Spleen (tissue), 11 donors: ENCODE results near the gene UST. TPM values are rescaled to one million over a fixed set of nuclear protein-coding genes. Genes with fewer than 3 reads are reported as not detected.

ENCODE experiments used
- DNase-seq: peaks from one replicate; pipeline ENCODE4 v3.0.0-alpha.2; 2020
- H3K27ac ChIP-seq, 8 donors: fragments of 200-600 bp; sonication (generic) in 7 of 8; 1 replicate in 4 of 8; 2 replicates in 4 of 8; pipeline versions ENCODE4 v1.5.0 to v1.8.0; 2016 to 2021; ENCODE audit warnings: inconsistent platforms in 4 of 8, mild to moderate bottlenecking in 4 of 8, moderate library complexity in 1 of 8
- H3K27me3 ChIP-seq, 7 donors: fragments of 200-600 bp; sonication (generic) in 6 of 7; replicated peaks in 1 of 7; 1 replicate in 4 of 7; 2 replicates in 3 of 7; pipeline versions ENCODE4 v1.5.0 to v1.8.0; 2016 to 2021; ENCODE audit warnings: inconsistent platforms in 3 of 7, mild to moderate bottlenecking in 1 of 7
- H3K36me3 ChIP-seq, 6 donors: fragments of 200-600 bp; sonication (generic) in 5 of 6; 1 replicate in 4 of 6; 2 replicates in 2 of 6; pipeline versions ENCODE4 v1.5.0 to v1.8.0; 2016 to 2021; ENCODE audit warnings: inconsistent platforms in 2 of 6
- H3K4me1 ChIP-seq, 6 donors: fragments of 200-600 bp; sonication (generic) in 5 of 6; 1 replicate in 3 of 6; 2 replicates in 3 of 6; pipeline versions ENCODE4 v1.5.0 to v1.8.0; 2016 to 2021; ENCODE audit warnings: inconsistent platforms in 3 of 6
- H3K4me3 ChIP-seq, 8 donors: fragments of 200-600 bp; sonication (generic) in 7 of 8; 1 replicate in 4 of 8; 2 replicates in 4 of 8; pipeline versions ENCODE4 v1.5.0 to v1.8.0; 2016 to 2021; ENCODE audit warnings: inconsistent platforms in 4 of 8, mild to moderate bottlenecking in 4 of 8, moderate library complexity in 2 of 8
- H3K9me3 ChIP-seq, 8 donors: fragments of 200-600 bp; sonication (generic) in 7 of 8; 1 replicate in 4 of 8; 2 replicates in 4 of 8; pipeline versions ENCODE4 v1.5.0 to v1.8.0; 2016 to 2021; ENCODE audit warnings: inconsistent platforms in 4 of 8
- POLR2A ChIP-seq, 3 donors: fragments of 450-650 bp; IDR thresholded peaks; one replicate each; pipeline ENCODE4 v1.5.1; 2017; ENCODE audit warnings: antibody characterized with exemption in 3 of 3, mild to moderate bottlenecking in 1 of 3
- POLR2AphosphoS5 ChIP-seq, 3 donors: sonication (generic); formaldehyde crosslinking; IDR thresholded peaks; one replicate each; pipeline ENCODE4 v1.5.1; 2017; ENCODE audit warnings: antibody characterized with exemption in 3 of 3
- WGBS, 5 donors: extraction: QIAGEN DNeasy Blood & Tissue Kit in 3 of 5; methylation state at CpG; one replicate each; pipeline versions ENCODE4 v1.1.5 to v1.1.7; 2013 to 2018; 5-methylcytosine and 5-hydroxymethylcytosine counted together
- intact Hi-C: fragments of 100-400 bp; cut with DNase I; formaldehyde crosslinking; loops from one replicate; pipeline ENCODE4 v1.15.0; 2023; ENCODE audit warnings: low total_unique reads
- polyA plus RNA-seq, 3 donors: library from polyadenylated mRNA; stranded (reverse); fragments of 200-250 nt; gene quantifications; one replicate each; pipeline ENCODE4 v1.2.1, GENCODE V29; 2013
- total RNA-seq, 7 donors: library from RNA; depleted of rRNA in 3 of 7; stranded (reverse); fragments of >200 nt in 3 of 7; fragmentation: NEBNext Ultra II Directional in 4 of 7; extraction: Animal tissue kit (Norgen Biotek cat#: 25700) in 4 of 7; gene quantifications; one replicate each; pipeline versions ENCODE4 v1.1.0 to v1.2.1, GENCODE V29; 2016 to 2021
- TF ChIP-seq, protein P1 (sequence below), 11 experiments: fragments of 200-600 bp in 7 of 11; fragments of 450-650 bp in 4 of 11; sonication (generic) in 4 of 11; IDR thresholded peaks in 8 of 11; conservative IDR thresholded peaks in 3 of 11; 1 replicate in 7 of 11; 2 replicates in 4 of 11; pipeline versions ENCODE4 v1.4.0 to v1.8.0; 2016 to 2021; ENCODE audit warnings: antibody characterized with exemption in 11 of 11, inconsistent platforms in 4 of 11, mild to moderate bottlenecking in 1 of 11
- donor health status: healthy with polysubstance abuse.
- donor health status: DM: no; HTN: no; CAD: no; lungs with moderate emphysema.
- donor health status: DM: no; HTN: no; CAD: no.
- donor health status: Bipolar disorder and iron deficiency.
- donor health status: healthy.
- donor health status: DM: no; HTN: no; CAD: no.
- donor health status: DM: yes; HTN: yes; CAD: no.

UST gene
- total and polyA plus RNA-seq, 10 donors, result 6.4 to 26.8 (median 14.4) TPM

DNA sequence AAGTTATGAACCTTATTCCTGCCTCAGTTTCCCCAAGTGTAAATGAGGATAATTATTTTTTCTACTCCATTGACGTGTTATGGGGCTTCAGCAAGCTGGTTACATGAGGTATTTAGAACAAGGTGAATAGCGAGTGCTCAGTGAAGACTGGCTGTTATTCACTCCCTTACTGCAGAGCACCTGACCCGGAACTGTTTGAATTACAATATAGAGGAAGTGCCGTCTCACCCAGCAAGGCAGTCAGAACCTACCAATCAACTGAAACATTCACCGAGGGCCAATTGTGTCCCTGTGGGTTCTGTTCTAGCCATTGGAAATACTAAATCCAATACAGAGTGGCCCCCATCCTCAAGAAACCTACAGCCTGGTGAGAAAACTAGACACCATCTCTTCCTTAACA lies 216.9 kb downstream of the UST start:
- Histone ChIP-seq H3K27ac (no peak overlapping the region), H3K27me3 (no peaks in the 10 kb centered on the region), H3K4me1 (no peaks in the 10 kb centered on the region), H3K36me3 (peaks cover 0 to 39% (median 3%) of the 10 kb centered on the region in 6 donors), H3K4me3 (no peak overlapping the region), H3K9me3 (no peaks in the 10 kb centered on the region)
- no peak for DNase-seq
- TF ChIP-seq POLR2AphosphoS5 (IDR thresholded peaks at IDR 0.05) (no peak), POLR2A (IDR thresholded peaks at IDR 0.05) (no peak)
- TF ChIP-seq, protein P1, sequence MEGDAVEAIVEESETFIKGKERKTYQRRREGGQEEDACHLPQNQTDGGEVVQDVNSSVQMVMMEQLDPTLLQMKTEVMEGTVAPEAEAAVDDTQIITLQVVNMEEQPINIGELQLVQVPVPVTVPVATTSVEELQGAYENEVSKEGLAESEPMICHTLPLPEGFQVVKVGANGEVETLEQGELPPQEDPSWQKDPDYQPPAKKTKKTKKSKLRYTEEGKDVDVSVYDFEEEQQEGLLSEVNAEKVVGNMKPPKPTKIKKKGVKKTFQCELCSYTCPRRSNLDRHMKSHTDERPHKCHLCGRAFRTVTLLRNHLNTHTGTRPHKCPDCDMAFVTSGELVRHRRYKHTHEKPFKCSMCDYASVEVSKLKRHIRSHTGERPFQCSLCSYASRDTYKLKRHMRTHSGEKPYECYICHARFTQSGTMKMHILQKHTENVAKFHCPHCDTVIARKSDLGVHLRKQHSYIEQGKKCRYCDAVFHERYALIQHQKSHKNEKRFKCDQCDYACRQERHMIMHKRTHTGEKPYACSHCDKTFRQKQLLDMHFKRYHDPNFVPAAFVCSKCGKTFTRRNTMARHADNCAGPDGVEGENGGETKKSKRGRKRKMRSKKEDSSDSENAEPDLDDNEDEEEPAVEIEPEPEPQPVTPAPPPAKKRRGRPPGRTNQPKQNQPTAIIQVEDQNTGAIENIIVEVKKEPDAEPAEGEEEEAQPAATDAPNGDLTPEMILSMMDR (IDR thresholded peaks at IDR 0.05 in 8 of 11, conservative IDR thresholded peaks at IDR 0.05 in 3 of 11), result no peak
- WGBS, 5 donors, result 95 to 98% (median 97%) methylated on average over 5 of the region's 5 CpGs
- intact Hi-C loops, result no loop called here

DNA sequence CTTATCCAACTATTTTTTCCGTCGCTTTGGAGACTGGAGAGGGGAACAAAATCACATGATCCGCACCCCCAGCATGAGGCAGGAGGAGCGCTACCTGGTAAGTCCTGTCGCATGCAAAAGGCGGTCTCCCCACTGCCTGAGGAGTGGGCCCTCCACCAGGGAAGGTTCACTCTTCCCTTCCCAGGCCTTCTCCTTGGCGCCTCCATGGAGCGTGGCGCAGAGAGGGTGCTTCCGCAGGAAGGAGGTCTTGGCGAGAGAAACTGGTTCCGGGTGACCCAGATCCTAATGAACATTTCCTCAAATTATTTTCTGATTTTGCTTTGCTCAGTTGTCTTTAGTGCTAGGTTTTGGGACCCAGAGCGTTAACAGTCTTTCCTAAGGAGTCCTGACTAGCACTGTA lies 217.6 kb downstream of the UST start:
- H3K9me3 ChIP-seq, result no peaks in the 10 kb centered on the region
- no peak overlapping the region for H3K27ac ChIP-seq
- no peaks in the 10 kb centered on the region for H3K4me1 ChIP-seq
- TF ChIP-seq POLR2A (IDR thresholded peaks at IDR 0.05), result no peak
- TF ChIP-seq, protein P1 (IDR thresholded peaks at IDR 0.05 in 8 of 11, conservative IDR thresholded peaks at IDR 0.05 in 3 of 11), result no peak
- TF ChIP-seq POLR2AphosphoS5 (IDR thresholded peaks at IDR 0.05), result no peak
- H3K4me3 ChIP-seq, result no peak overlapping the region
- intact Hi-C loops, result no loop called here
- H3K36me3 ChIP-seq, result peaks cover 0 to 39% (median 3%) of the 10 kb centered on the region in 6 donors
- 96 to 99% (median 97%) methylated on average over 13 of the region's 13 CpGs for WGBS, 5 donors
- H3K27me3 ChIP-seq, result no peaks in the 10 kb centered on the region
- DNase-seq, result no peak

DNA sequence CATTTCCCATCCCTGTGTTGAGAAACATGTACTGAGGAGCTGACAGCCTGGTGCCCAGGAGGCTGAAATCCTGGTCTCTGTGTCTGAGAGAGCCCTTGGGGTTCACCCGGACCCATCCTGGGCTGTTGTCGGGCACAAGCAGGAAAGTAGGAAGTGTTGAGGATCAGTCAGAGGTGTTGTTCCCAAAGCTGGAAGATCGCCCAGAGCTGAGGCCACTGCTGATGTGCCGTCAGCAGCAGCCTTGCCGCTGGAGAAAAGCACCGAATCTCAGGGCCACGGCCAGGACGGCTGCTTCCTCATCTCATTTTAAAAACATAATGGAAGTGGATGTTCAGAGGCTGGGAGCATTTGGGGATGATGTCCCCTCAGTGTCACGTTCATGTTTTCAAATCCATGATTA lies 218.5 kb downstream of the UST start:
- H3K4me3 ChIP-seq, result no peak overlapping the region
- intact Hi-C loops, result no loop called here
- no peak for DNase-seq
- no peaks in the 10 kb centered on the region for H3K4me1 ChIP-seq
- H3K27ac ChIP-seq, result no peak overlapping the region
- TF ChIP-seq, protein P1 (IDR thresholded peaks at IDR 0.05 in 8 of 11, conservative IDR thresholded peaks at IDR 0.05 in 3 of 11), result no peak
- TF ChIP-seq POLR2A (IDR thresholded peaks at IDR 0.05) (no peak), POLR2AphosphoS5 (IDR thresholded peaks at IDR 0.05) (no peak)
- 47 to 91% (median 75%) methylated on average over 9 of the region's 9 CpGs for WGBS, 5 donors
- H3K27me3 ChIP-seq, result no peaks in the 10 kb centered on the region
- no peaks in the 10 kb centered on the region for H3K9me3 ChIP-seq
- H3K36me3 ChIP-seq, result peaks cover 0 to 45% (median 3%) of the 10 kb centered on the region in 6 donors

- Histone ChIP-seq H3K4me1 (peaks cover 0 to 1% (median 0%) of the 10 kb centered on the region in 6 donors), H3K36me3 (peaks cover 0 to 49% (median 3%) of the 10 kb centered on the region in 6 donors), H3K27me3 (no peaks in the 10 kb centered on the region), H3K4me3 (no peak overlapping the region), H3K27ac (no peak overlapping the region), H3K9me3 (no peaks in the 10 kb centered on the region)
- TF ChIP-seq POLR2AphosphoS5 (IDR thresholded peaks at IDR 0.05) (no peak), POLR2A (IDR thresholded peaks at IDR 0.05) (no peak)
- TF ChIP-seq, protein P1 (IDR thresholded peaks at IDR 0.05 in 8 of 11, conservative IDR thresholded peaks at IDR 0.05 in 3 of 11), result no peak
- DNase-seq, result no peak
- intact Hi-C loops, result no loop called here
- WGBS, 5 donors, result 71 to 91% (median 78%) methylated on average over 4 of the region's 4 CpGs
Observed at GRCh38 chr6:148967011-148967520, 220.2 kb downstream of the UST start.
